Small intestine (tissue), 7 donors: ENCODE measurements around the gene CPZ. TPM values are rescaled to one million over a fixed set of nuclear protein-coding genes. Genes with fewer than 3 reads are reported as not detected.
"Not testable (repeated sequence)": the region's sequence is repeated elsewhere in the genome, so short reads cannot be mapped to it uniquely, and the experiment has no call there.

Experiments used
- DNase-seq, 2 donors: peaks; one replicate each; pipeline versions ENCODE4 v3.0.0 to v3.0.0-alpha.2; 2013
- FAIRE-seq: peaks from 2 replicates; lab custom pipeline; 2012; peaks lifted over from hg19 to GRCh38; lab: Jason Lieb, UNC
- H3K27ac ChIP-seq, 3 donors: one replicate each; pipeline ENCODE4 v1.5.1; 2013; ENCODE audit warnings: low read length in 2 of 3, mild to moderate bottlenecking in 2 of 3, control low read depth in 1 of 3, inconsistent platforms in 1 of 3, low read depth in 1 of 3, moderate library complexity in 1 of 3
- H3K27me3 ChIP-seq, 3 donors: one replicate each; pipeline ENCODE4 v1.6.1; 2013; ENCODE audit warnings: low read length in 3 of 3, inconsistent platforms in 1 of 3; ENCODE audit not compliant: control insufficient read depth in 3 of 3, insufficient read depth in 3 of 3
- H3K36me3 ChIP-seq, 3 donors: one replicate each; pipeline ENCODE4 v1.6.1; 2013; ENCODE audit warnings: low read length in 3 of 3, inconsistent platforms in 1 of 3, low read depth in 1 of 3, mild to moderate bottlenecking in 1 of 3, moderate library complexity in 1 of 3; ENCODE audit not compliant: control insufficient read depth in 3 of 3, insufficient read depth in 2 of 3
- H3K4me1 ChIP-seq, 3 donors: one replicate each; pipeline ENCODE4 v1.6.1; 2013; ENCODE audit warnings: low read length in 2 of 3, inconsistent platforms in 1 of 3, low read depth in 1 of 3, mild to moderate bottlenecking in 1 of 3, moderate library complexity in 1 of 3; ENCODE audit not compliant: control insufficient read depth in 3 of 3, insufficient read depth in 2 of 3
- H3K4me3 ChIP-seq, 3 donors: one replicate each; pipeline ENCODE4 v1.5.1; 2013; ENCODE audit warnings: low read length in 3 of 3, control low read depth in 1 of 3, inconsistent platforms in 1 of 3, low read depth in 1 of 3, mild to moderate bottlenecking in 1 of 3, moderate library complexity in 1 of 3
- H3K9me3 ChIP-seq, 2 donors: one replicate each; pipeline ENCODE4 v1.6.1; 2013; ENCODE audit warnings: low read depth in 1 of 2, low read length in 1 of 2; ENCODE audit not compliant: control insufficient read depth in 2 of 2, insufficient read depth in 1 of 2
- WGBS, 3 donors: extraction: QIAGEN DNeasy Blood & Tissue Kit; methylation state at CpG; one replicate each; pipeline ENCODE4 v1.1.7; 2013; 5-methylcytosine and 5-hydroxymethylcytosine counted together
- polyA plus RNA-seq, 4 donors: library from polyadenylated mRNA; stranded (reverse) in 3 of 4; unstranded in 1 of 4; fragments of 200-250 nt in 3 of 4; fragments of 120-200 nt in 1 of 4; gene quantifications; one replicate each; pipeline versions ENCODE4 v1.2.1 to v1.2.3, GENCODE V29; 2013
- donor health status: healthy with polysubstance abuse.
- donor health status: control.
- donor health status: control.
- donor health status: Bipolar disorder and iron deficiency.
- donor health status: healthy.

CPZ gene
- polyA plus RNA-seq, 4 donors, result 0.27 to 3.8 (median 1.7) TPM; not detected in 1

DNA sequence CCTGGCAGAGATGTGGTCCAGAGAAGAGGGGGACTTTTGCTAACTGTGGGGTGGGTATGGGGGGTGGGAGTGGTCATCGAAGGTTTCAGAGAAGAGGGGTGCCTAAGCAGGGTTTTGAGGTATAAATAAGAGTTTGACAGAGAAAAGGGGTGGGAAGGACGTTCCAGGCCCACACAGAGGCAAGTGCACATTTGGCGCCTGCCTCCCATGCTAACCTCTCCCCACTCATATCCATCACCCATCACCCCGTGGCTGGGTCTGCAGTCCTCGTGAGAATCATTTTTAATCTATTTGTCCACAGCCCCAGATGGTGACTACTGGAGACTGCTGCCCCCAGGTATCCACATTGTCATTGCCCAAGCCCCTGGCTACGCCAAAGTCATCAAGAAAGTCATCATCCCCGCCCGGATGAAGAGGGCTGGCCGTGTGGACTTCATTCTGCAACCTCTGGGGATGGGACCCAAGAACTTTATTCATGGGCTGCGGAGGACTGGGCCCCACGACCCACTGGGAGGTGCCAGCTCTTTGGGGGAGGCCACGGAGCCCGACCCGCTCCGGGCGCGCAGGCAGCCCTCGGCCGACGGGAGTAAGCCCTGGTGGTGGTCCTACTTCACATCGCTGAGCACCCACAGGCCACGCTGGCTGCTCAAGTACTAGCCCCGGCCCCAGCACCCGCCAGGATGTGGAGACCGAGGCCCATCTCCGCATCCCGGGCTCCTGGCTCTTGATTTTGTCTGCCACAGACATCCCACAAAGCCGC is 26.6 kb downstream of the CPZ start:
- no peak for FAIRE-seq
- no peaks in the 10 kb centered on the region for H3K36me3 ChIP-seq
- 81 to 91% (median 84%) methylated on average over 28 of the region's 28 CpGs for WGBS, 3 donors

DNA sequence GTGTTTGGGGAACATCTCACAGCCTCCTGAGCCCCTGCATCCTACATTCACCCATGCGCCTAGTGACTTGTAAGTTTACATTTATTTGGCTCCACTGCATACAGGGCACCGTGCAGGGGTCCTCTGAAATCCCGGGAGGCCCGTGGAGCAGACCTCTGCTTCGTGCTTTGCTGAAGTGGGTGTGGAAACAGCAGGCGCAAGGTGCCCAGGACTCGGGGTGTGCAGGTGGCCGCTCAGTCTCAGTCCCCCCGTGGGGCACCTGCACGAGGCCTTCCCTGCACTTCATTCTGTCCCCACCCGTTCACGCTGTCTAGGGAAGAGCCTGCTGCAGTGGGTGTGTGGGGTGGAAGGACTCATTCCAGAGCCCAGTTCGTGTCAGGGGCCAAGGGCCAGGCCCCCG is 28.6 kb downstream of the CPZ start:
- H3K27ac ChIP-seq, H3K9me3 ChIP-seq, H3K4me3 ChIP-seq, H3K4me1 ChIP-seq, DNase-seq, H3K36me3 ChIP-seq, H3K27me3 ChIP-seq, FAIRE-seq: not testable (repeated sequence)
- 71 to 88% (median 86%) methylated on average over 6 to 13 of the region's 14 CpGs for WGBS, 3 donors

More for the DNA sequence above, 26.6 kb downstream of the CPZ start:
- Histone ChIP-seq H3K27ac (no peak overlapping the region), H3K4me3 (no peak overlapping the region), H3K9me3 (no peaks in the 10 kb centered on the region), H3K27me3 (no peaks in the 10 kb centered on the region), H3K4me1 (no peaks in the 10 kb centered on the region)
- DNase-seq, result no peak

DNA sequence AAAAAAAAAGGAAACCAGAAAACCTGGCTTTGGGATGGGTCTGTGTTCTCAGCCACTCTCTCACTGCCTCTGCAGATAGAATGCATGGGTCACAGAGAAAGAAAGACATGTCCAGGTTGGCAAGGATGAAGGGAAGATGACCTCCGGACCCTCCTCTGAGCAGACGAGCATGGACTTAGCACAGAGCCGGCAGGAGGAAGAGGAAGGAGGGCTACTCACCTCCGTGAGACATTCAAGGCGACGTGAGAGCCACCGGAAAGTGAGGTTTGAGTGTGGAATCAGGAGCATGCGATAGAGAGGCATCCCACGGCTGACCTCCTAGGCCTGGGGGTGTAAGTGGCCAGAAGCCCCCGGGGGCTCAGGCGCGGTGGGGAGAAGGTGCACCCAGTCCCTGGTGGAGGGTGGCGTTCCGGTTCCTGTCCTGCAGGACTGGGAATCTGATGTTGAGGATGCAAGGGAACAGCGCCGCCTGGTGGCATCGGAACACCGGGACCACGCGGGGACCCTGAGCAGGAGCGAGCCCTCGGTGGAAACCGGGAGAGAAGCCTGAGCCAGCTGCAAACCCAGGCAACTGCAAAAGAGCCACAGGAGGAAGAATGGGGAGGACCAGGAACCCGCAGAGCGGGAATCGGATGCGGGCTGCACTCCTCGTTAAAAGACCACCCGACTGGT is 32.2 kb downstream of the CPZ start:
- H3K4me3 ChIP-seq, H3K27ac ChIP-seq, FAIRE-seq, H3K9me3 ChIP-seq, H3K36me3 ChIP-seq, H3K4me1 ChIP-seq, DNase-seq, H3K27me3 ChIP-seq: not testable (repeated sequence)
- WGBS, 3 donors, result no CpG with 5 or more reads among the region's 29 CpGs

DNA sequence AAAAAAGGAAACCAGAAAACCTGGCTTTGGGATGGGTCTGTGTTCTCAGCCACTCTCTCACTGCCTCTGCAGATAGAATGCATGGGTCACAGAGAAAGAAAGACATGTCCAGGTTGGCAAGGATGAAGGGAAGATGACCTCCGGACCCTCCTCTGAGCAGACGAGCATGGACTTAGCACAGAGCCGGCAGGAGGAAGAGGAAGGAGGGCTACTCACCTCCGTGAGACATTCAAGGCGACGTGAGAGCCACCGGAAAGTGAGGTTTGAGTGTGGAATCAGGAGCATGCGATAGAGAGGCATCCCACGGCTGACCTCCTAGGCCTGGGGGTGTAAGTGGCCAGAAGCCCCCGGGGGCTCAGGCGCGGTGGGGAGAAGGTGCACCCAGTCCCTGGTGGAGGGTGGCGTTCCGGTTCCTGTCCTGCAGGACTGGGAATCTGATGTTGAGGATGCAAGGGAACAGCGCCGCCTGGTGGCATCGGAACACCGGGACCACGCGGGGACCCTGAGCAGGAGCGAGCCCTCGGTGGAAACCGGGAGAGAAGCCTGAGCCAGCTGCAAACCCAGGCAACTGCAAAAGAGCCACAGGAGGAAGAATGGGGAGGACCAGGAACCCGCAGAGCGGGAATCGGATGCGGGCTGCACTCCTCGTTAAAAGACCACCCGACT is 37.8 kb downstream of the CPZ start:
- not testable (repeated sequence) for H3K27me3 ChIP-seq, H3K9me3 ChIP-seq, DNase-seq, H3K36me3 ChIP-seq, FAIRE-seq, H3K4me3 ChIP-seq, H3K27ac ChIP-seq, H3K4me1 ChIP-seq
- no CpG with 5 or more reads among the region's 29 CpGs for WGBS, 3 donors

DNA sequence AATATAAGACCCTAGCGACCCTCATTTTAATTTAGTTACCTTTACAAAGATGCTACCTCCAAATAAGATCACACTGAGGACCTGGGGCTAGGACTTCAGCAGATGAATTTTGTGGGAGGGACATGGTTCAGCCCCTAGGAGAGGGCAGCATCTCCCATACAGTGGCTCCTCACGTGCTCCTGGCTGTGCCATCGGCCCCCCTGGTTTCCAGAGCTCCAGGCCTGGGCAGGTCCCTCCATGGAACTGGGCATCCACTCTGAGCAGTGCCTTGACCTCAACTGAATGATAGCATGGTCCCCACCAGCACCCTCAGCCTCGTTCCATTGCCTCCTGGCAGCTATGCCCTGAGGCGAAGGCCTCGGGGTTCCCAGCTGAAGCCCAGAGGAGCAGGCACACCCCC is 39.3 kb downstream of the CPZ start:
- H3K27me3 ChIP-seq, DNase-seq, H3K4me3 ChIP-seq, H3K27ac ChIP-seq, H3K9me3 ChIP-seq, H3K36me3 ChIP-seq, FAIRE-seq, H3K4me1 ChIP-seq: not testable (repeated sequence)
- 79 to 88% (median 79%) methylated on average over 2 to 5 of the region's 6 CpGs for WGBS, 3 donors

DNA sequence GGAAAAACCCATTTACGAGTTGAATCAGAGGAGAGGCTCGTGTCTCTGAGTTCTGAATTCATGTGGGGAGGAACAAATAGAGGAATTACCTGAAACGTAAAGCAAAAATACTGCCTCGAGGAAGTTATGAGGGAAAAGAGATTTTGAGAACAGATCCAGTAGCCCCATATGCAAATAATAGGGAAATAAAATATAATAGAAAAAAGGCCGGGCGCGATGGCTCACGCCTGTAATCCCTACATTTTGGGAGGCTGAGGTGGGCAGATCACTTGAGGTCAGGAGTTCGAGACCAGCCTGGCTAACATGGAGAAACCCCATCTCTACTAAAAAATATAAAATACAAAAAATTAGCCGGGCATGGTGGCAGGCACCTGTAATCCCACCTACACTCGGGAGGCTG is 42.2 kb downstream of the CPZ start:
- H3K27me3 ChIP-seq, H3K4me1 ChIP-seq, H3K4me3 ChIP-seq, H3K36me3 ChIP-seq, DNase-seq, H3K27ac ChIP-seq, H3K9me3 ChIP-seq, FAIRE-seq: not testable (repeated sequence)
- WGBS, 3 donors, result 67 to 72% (median 72%) methylated on average over 5 to 6 of the region's 11 CpGs

DNA sequence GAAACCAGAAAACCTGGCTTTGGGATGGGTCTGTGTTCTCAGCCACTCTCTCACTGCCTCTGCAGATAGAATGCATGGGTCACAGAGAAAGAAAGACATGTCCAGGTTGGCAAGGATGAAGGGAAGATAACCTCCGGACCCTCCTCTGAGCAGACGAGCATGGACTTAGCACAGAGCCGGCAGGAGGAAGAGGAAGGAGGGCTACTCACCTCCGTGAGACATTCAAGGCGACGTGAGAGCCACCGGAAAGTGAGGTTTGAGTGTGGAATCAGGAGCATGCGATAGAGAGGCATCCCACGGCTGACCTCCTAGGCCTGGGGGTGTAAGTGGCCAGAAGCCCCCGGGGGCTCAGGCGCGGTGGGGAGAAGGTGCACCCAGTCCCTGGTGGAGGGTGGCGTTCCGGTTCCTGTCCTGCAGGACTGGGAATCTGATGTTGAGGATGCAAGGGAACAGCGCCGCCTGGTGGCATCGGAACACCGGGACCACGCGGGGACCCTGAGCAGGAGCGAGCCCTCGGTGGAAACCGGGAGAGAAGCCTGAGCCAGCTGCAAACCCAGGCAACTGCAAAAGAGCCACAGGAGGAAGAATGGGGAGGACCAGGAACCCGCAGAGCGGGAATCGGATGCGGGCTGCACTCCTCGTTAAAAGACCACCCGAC is 43.5 kb downstream of the CPZ start:
- 80% methylated on average over 1 of the region's 29 CpGs; no CpG with 5 or more reads in 2 of the 3 donors for WGBS, 3 donors
- FAIRE-seq, H3K9me3 ChIP-seq, H3K36me3 ChIP-seq, H3K4me1 ChIP-seq, H3K4me3 ChIP-seq, H3K27me3 ChIP-seq, H3K27ac ChIP-seq, DNase-seq: not testable (repeated sequence)

DNA sequence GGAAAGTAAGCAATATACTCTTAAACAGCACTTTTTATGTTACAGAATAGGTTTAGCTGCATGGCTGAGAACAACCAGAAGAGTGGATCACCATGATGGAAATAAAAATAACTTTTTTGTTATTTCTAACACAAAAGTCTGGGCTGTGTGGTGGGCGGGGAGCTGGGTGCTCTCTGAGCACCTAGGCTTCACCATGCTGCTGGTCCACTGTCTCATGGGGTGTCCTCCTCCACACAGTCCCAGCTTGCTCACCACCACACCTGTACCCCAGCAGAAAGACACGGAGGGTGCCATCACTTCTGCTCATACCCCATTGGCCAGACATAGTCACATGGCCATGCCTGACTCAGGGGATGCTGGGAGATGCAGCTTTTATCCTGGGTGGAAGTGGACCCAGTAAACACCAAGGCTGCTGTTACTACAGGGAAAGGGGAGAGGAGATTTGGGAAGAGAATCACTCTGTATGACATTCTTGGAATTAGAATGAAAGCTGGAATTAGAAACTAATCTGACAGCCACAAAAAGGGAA is 45.0 kb downstream of the CPZ start:
- 46 to 67% (median 61%) methylated on average over 2 of the region's 2 CpGs for WGBS, 3 donors
- Histone ChIP-seq H3K4me1 (no peaks in the 10 kb centered on the region), H3K4me3 (no peak overlapping the region), H3K27me3 (no peaks in the 10 kb centered on the region), H3K36me3 (no peaks in the 10 kb centered on the region), H3K9me3 (no peaks in the 10 kb centered on the region), H3K27ac (no peak overlapping the region)
- no peak for DNase-seq
- FAIRE-seq, result no peak
